GM19328 (cell line): ENCODE data around the gene KRCC1.
"Not testable (repeated sequence)": the region's sequence is repeated elsewhere in the genome, so short reads cannot be mapped to it uniquely, and the experiment has no call there.

Source experiments
- ATAC-seq: cut with Tn5 transposase; IDR thresholded peaks from one replicate; pipeline ENCODE4 v1.9.1; 2021; ENCODE audit warnings: mild to moderate bottlenecking, moderate library complexity; ENCODE audit not compliant: unreplicated experiment

The KRCC1 gene

GRCh38 chr2:88045561-88045960, 10.0 kb downstream of the KRCC1 start:
- ATAC-seq = not testable (repeated sequence)

DNA sequence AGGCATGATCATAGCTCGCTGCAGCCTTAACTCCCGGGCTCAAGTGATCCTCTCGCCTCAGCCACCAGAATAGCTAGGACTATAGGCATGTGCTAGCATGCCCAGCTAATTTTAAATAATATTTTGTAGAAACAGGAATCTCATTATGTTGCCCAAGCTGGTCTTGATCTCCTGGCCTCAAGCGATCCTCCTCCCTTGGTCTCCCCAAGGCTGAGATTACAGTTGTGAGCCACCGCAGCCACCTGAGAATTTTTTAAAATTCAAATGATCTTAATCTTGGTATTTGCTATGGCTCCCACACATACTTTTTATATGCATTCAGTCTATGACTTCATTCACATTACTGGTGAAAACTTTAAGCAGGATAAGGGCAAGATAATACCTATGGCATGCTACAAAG, 13.1 kb downstream of the KRCC1 start:
- ATAC-seq = no peak

DNA sequence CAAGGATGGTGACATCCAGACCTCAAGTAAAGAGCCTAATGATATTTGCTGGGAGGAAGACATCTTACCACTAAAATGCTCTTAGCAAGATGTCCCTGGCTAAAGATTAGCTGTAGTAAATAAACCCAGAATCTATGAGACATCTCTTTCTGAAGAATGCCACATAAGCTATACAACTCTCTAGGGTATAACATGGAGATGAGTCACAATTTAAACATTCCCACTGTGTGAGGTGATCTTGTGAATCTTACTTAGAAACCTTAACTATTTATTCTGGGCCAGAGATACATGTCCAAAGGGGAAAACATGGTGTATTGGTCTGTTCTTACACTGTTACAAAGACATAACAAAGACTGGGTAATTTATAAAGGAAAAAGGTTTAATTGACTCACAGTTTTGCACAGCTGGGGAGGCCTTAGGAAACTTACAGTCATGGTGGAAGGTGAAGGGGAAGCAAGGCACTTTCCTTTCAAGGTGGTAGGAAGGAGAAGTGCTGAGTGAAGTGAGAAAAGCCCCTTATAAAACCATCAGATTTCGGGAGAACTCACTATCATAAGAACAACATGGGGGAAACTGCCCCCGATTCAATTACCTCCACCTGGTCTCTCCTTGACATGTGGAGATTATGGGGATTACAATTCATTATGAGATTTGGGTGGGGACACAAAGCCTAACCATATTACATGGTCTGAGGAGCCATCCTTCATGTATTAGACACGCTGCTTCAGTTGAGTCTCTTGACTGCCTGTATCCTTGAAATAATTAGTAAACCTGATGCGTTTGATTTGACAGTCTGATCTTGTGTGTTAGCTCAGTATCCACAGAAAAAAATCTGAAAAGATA, 17.1 kb downstream of the KRCC1 start:
- ATAC-seq = no peak

DNA sequence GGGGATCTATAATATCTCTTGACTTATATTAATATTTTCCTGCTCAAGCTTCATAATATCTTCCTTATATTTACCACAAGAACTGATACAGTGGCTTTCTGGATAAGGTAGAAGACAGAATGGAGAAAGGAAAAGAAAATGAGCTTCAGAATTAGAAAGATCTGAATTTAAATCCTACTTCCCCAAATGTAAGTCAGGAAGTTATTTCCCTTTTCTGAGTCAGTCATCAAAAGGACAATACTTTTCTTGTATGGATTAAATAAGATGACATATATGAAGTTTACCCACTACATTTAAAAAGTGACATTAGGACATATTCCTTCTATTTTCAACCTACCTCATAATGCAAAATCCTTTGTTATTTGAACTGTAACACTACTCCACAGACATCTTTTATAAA, 19.0 kb downstream of the KRCC1 start:
- ATAC-seq = no peak

DNA sequence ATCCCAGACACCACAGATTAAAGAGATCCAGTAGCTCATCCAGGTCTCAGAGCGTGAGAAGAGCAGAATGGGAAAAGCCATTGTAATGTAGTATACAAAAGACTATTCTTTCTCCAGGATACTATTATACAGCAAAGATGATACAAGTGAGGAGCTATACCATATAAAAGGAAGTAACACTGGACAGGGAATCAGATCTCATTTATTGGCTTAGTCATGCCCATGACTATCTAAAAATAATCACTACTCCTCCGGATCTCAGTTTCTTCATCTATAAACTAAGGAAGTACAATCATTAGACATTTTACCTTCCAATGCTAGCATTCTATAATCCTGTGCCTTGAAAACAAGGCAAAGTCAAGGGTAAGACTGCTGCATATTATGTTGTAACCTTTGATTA, 19.4 kb downstream of the KRCC1 start:
- ATAC-seq = no peak

DNA sequence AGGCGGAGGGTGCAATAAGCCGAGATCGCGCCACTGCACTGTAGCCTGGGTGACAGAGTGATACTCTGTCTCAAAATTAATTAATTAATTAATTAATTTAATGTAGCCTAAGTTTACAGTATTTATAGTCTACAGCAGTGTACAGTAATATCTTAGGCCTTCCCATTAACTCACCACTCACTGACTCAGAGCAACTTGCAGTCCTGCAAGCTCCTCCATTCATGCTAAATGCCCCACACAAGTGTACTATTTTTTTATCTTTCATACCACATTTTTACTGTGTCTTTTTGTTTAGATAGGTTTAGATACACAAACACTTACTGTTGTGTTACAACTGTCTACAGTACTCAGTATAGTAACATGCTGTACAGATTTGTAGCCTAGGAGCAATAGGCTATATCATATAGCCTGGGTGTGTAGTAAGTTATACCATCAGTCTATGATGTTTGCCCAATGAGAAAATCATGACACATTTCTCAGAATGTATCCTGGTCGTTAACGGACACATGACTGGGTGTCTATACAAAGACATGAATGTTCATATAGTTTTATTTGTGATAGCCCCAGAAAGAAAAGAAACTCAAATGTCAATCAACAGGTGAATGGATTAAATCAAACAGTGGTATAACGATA, 23.4 kb downstream of the KRCC1 start:
- ATAC-seq = no peak

DNA sequence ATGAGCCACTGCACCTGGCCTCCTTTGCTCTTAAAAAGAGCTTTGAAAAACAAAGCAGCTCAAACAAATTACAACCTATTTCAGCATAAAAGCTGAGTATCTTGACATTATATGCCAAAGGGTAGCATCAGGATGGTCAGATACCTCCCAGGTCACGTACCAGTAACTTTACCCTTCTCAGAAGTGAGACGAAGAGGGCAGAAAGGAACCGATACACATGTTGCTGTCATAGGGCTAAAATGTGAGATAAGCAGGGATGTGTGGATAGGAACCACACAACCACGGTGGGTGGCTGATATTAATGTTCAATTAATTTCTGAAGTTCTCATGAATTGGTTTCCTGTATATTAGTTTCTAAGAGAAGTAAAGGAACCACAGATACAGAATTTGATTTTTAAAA, 26.7 kb downstream of the KRCC1 start:
- ATAC-seq = no peak

- ATAC-seq = no peak
Measured at GRCh38 chr2:88027697-88028389, 27.7 kb downstream of the KRCC1 start.

GRCh38 chr2:88024509-88024908, 31.1 kb downstream of the KRCC1 start:
- no peak for ATAC-seq

DNA sequence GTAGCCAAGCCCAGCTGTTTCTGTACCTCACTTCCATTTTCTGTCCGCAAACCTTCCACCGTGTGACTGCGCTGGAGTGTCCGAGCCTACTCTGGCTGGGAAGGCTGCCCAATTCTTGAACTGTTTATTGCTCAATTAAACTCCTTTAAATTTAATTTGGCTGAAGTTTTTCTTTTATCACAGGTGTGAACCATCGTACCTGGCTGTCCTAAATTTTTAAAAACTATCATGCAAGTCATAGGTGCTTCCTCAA, 33.0 kb downstream of the KRCC1 start:
- ATAC-seq = no peak

DNA sequence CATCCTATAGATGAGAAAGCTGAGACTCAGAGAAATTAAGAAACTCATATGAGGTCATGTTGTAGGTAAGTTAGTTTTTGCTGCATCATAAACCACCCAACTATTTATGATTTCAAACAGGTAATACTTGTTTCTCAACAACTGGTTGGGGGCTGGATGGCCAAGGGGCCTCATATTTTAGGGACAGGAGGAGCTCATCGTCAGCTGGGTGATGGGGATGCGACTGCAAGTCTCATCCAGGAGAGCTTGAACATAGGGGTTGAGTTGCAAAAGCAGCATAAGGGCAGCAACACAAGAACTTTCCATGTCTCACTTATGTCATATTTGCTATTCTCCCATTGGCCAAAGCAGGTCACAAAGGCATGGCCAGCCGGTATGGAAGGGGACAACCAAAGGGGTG, 35.6 kb downstream of the KRCC1 start:
- no peak for ATAC-seq

DNA sequence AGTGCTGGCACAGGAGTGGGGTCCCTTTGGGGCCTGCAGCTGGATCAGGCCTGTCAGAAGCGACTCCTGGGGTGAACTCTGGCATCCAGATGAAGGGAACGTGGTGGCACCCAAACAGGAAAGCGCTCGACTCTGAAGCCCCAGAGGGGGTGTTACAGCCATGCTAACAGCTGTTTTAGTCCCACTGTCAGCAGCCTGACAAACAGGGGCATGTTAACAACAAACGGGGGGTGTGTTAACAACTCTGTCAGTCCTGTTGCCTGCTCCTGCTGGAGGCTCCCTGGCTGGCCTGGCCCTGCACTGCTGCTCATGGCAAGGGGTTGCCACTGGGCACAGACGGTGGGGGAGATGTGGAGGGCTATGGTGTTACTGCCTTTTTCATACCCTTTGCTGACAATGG, 36.7 kb downstream of the KRCC1 start:
- no peak for ATAC-seq

- ATAC-seq = not testable (repeated sequence)
Measured at GRCh38 chr2:88018077-88018805, 37.3 kb downstream of the KRCC1 start.

- ATAC-seq = not testable (repeated sequence)
Measured at GRCh38 chr2:88017780-88018038, 37.9 kb downstream of the KRCC1 start.

GRCh38 chr2:88016960-88017779, 38.4 kb downstream of the KRCC1 start:
- ATAC-seq = peak; percentile 59

DNA sequence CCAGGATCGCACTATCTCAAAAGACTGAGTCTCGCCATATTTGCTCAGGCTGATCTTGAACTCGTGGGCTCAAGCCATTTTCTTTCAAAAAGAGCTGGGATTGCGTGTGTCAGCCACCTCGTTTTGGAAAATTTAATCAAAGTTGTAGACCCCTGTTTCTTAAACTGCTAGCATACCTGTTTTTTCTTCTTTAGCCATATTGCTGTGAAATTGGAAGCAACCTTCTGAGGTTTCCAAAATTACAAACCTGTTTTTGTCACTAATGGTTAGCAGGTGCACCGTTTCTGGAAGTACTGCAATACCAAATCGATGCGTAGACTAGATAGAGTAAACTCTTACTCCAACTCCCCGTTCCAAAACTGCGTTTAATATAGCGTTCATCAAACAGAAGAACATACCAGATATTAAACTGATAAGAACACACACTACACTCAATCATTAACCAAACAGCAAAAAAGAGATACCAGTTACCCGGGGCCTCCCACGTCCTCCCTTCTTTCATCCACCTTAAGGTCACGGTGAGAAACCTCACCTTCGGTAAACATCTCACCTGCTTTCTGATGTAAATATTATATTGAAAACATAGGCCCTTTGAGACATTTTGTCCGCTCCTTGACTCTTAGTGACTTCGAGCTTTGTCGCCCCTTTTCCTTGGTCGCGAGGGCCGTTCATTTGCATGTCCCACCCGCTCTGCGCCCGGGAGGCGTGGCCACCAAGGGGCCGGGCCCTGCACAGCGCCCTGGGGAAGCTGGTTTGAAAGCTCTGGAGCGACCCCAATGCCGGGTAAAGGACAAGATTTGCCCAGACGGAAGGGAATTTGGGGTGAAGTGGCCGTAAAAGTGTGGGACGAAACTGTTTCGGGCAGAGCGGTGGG, 39.3 kb downstream of the KRCC1 start, which contains the start of gene RNU2-63P:
RNU2-63P (minus strand) TSS at position 462 of the 874 bp plus-strand sequence.
- peak; percentile 79 for ATAC-seq

- ATAC-seq = no peak
Measured at GRCh38 chr2:88011011-88011410, 44.6 kb downstream of the KRCC1 start.

- no peak for ATAC-seq
Measured at GRCh38 chr2:88010136-88010535, 45.4 kb downstream of the KRCC1 start.

GRCh38 chr2:88006912-88007439, 48.6 kb downstream of the KRCC1 start:
- ATAC-seq = no peak

DNA sequence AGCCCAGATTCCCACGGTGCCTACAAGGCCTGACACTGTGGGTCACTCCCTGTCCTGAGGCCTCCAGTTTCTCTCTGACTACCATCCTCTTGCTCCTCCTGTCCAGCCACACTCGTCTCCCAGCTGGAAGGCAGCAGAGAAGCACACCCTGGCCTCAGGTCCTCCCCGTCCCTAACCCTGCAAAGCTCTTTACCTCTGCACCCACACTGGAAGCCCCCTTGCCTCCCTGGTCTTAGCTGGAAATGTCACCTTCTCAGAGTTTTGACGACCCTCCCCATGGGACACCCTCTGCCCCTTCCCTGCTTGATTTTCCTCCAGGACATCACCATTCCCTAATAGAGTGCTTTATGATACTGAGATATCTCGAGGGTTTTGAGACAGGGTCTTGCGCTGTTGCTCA, 49.8 kb downstream of the KRCC1 start:
- no peak for ATAC-seq
